Gastroesophageal sphincter (tissue), 4 donors: ENCODE measurements around the gene RB1. TPM values are rescaled to one million over a fixed set of nuclear protein-coding genes. Genes with fewer than 3 reads are reported as not detected.

Experiments
- ATAC-seq: fragments of 150-250 bp; one replicate; pipeline ENCODE4 v1.9.1; 2016; ENCODE audit warnings: mild to moderate bottlenecking, moderate library complexity
- H3K27ac ChIP-seq, 4 donors: fragments of 200-600 bp; sonication (generic) in 3 of 4; 1 replicate in 3 of 4; 2 replicates in 1 of 4; pipeline ENCODE4 v1.5.1; 2016 to 2019
- H3K27me3 ChIP-seq: fragments of 200-600 bp; sonication (generic); one replicate; pipeline ENCODE4 v1.5.1; 2019
- H3K36me3 ChIP-seq, 2 donors: fragments of 200-600 bp; sonication (generic); one replicate each; pipeline ENCODE4 v1.5.1; 2019; ENCODE audit warnings: control low read depth in 1 of 2
- H3K4me1 ChIP-seq, 3 donors: fragments of 200-600 bp; sonication (generic); 1 replicate in 2 of 3; 2 replicates in 1 of 3; pipeline ENCODE4 v1.5.1; 2016 to 2019; ENCODE audit warnings: control low read depth in 2 of 3
- H3K4me3 ChIP-seq, 2 donors: fragments of 200-600 bp; sonication (generic); one replicate each; pipeline ENCODE4 v1.5.1; 2019; ENCODE audit warnings: mild to moderate bottlenecking in 1 of 2, moderate library complexity in 1 of 2
- H3K9me3 ChIP-seq, 3 donors: fragments of 200-600 bp; sonication (generic); one replicate each; pipeline ENCODE4 v1.5.1; 2017 to 2019; ENCODE audit warnings: control low read depth in 2 of 3
- CTCF ChIP-seq, 4 experiments: fragments of 200-600 bp in 2 of 4; fragments of 450-650 bp in 2 of 4; sonication (generic) in 1 of 4; IDR thresholded peaks; one replicate each; pipeline ENCODE4 v1.5.1; 2017 to 2019; ENCODE audit warnings: antibody characterized with exemption in 4 of 4, mild to moderate bottlenecking in 2 of 4, moderate library complexity in 2 of 4
- EP300 ChIP-seq: sonication (generic); formaldehyde crosslinking; IDR thresholded peaks from one replicate; pipeline ENCODE4 v1.6.1; 2017; ENCODE audit warnings: antibody characterized with exemption, mild to moderate bottlenecking
- POLR2A ChIP-seq, 2 donors: fragments of 450-650 bp; IDR thresholded peaks; one replicate each; pipeline ENCODE4 v1.6.1; 2017; ENCODE audit warnings: antibody characterized with exemption in 2 of 2, mild to moderate bottlenecking in 2 of 2, moderate library complexity in 1 of 2
- POLR2AphosphoS5 ChIP-seq: sonication (generic); formaldehyde crosslinking; IDR thresholded peaks from one replicate; pipeline ENCODE4 v1.6.1; 2017; ENCODE audit warnings: antibody characterized with exemption
- WGBS, 2 donors: methylation state at CpG; one replicate each; pipeline ENCODE4 v1.1.5; 2018; ENCODE audit warnings: low coverage in 1 of 2; 5-methylcytosine and 5-hydroxymethylcytosine counted together
- total RNA-seq, 4 donors: library from RNA; depleted of rRNA; stranded (reverse); fragments of >200 nt; gene quantifications; one replicate each; pipeline ENCODE4 v1.1.0, GENCODE V29; 2016

RB1 gene
- total RNA-seq, 4 donors from 2014 or later = 26.5 to 37.2 (median 29.4) TPM

- Histone ChIP-seq H3K36me3 (peaks cover 0 to 33% of the 10 kb centered on the region in 2 donors), H3K27ac (no peak overlapping the region), H3K4me1 (peaks cover 0 to 15% (median 5%) of the 10 kb centered on the region in 3 donors), H3K27me3 (no peaks in the 10 kb centered on the region), H3K9me3 (peaks cover 0 to 6% (median 0%) of the 10 kb centered on the region in 3 donors), H3K4me3 (no peak overlapping the region)
- 91 to 92% methylated on average over 3 of the region's 3 CpGs for WGBS, 2 donors
- TF ChIP-seq EP300 = no peak
- no peak for TF ChIP-seq POLR2A (IDR thresholded peaks at IDR 0.05)
- no peak for TF ChIP-seq CTCF (IDR thresholded peaks at IDR 0.05)
- TF ChIP-seq POLR2AphosphoS5 = no peak
- ATAC-seq = no peak
These were observed 186.7 kb downstream of the RB1 start for GRCh38 chr13:48490241-48490640.

- no peak for ATAC-seq
- Histone ChIP-seq H3K4me1 (peaks cover 0 to 15% (median 5%) of the 10 kb centered on the region in 3 donors), H3K9me3 (peaks cover 0 to 6% (median 0%) of the 10 kb centered on the region in 3 donors), H3K27me3 (no peaks in the 10 kb centered on the region), H3K4me3 (peak overlapping the region in 1 of 2 donors; percentile 27), H3K36me3 (peaks cover 0 to 39% of the 10 kb centered on the region in 2 donors), H3K27ac (peak overlapping the region; percentile 29 to 64 (median 40))
- TF ChIP-seq EP300 = no peak
- TF ChIP-seq POLR2AphosphoS5 = no peak
- no peak for TF ChIP-seq CTCF (IDR thresholded peaks at IDR 0.05)
- no peak for TF ChIP-seq POLR2A (IDR thresholded peaks at IDR 0.05)
These were observed 188.0 kb downstream of the RB1 start for GRCh38 chr13:48491423-48492095.

GRCh38 chr13:48492096-48492440 is 188.5 kb downstream of the RB1 start:
- Histone ChIP-seq H3K36me3 (peaks cover 0 to 39% of the 10 kb centered on the region in 2 donors), H3K4me3 (peak overlapping the region in 1 of 2 donors; percentile 27), H3K27ac (peak overlapping the region; percentile 29 to 64 (median 40)), H3K4me1 (peaks cover 0 to 15% (median 5%) of the 10 kb centered on the region in 3 donors), H3K9me3 (peaks cover 0 to 6% (median 0%) of the 10 kb centered on the region in 3 donors), H3K27me3 (no peaks in the 10 kb centered on the region)
- WGBS, 2 donors = 80 to 100% methylated on average over 1 of the region's 1 CpG
- TF ChIP-seq EP300 (no peak), POLR2A (IDR thresholded peaks at IDR 0.05) (no peak), CTCF (IDR thresholded peaks at IDR 0.05) (no peak), POLR2AphosphoS5 (no peak)
- ATAC-seq = peak; percentile 20

- Histone ChIP-seq H3K4me1 (peaks cover 0 to 15% (median 5%) of the 10 kb centered on the region in 3 donors), H3K27ac (peak overlapping the region; percentile 29 to 64 (median 40)), H3K27me3 (no peaks in the 10 kb centered on the region), H3K9me3 (peaks cover 0 to 6% (median 0%) of the 10 kb centered on the region in 3 donors), H3K4me3 (peak overlapping the region in 1 of 2 donors; percentile 27), H3K36me3 (peaks cover 0 to 36% of the 10 kb centered on the region in 2 donors)
- WGBS, 2 donors = 40 to 88% methylated on average over 7 to 16 of the region's 16 CpGs
- peak; percentile 60 for ATAC-seq
- TF ChIP-seq EP300 (no peak), POLR2AphosphoS5 (peak; percentile 54)
These were observed 189.0 kb downstream of the RB1 start for GRCh38 chr13:48492470-48493065.

GRCh38 chr13:48493066-48493765 is 189.7 kb downstream of the RB1 start:
- Histone ChIP-seq H3K36me3 (peaks cover 0 to 36% of the 10 kb centered on the region in 2 donors), H3K27me3 (no peaks in the 10 kb centered on the region), H3K4me3 (no peak overlapping the region), H3K27ac (peak overlapping the region in 3 of 4 donors; percentile 11 to 64 (median 48)), H3K9me3 (no peaks in the 10 kb centered on the region), H3K4me1 (peaks cover 0 to 15% (median 5%) of the 10 kb centered on the region in 3 donors)
- TF ChIP-seq POLR2A (IDR thresholded peaks at IDR 0.05) = no peak
- no peak for TF ChIP-seq POLR2AphosphoS5
- TF ChIP-seq EP300 = no peak
- TF ChIP-seq CTCF (IDR thresholded peaks at IDR 0.05) = no peak
- 77 to 94% methylated on average over 4 of the region's 4 CpGs for WGBS, 2 donors
- no peak for ATAC-seq
